ENCODE measurements around the gene ASPSCR1. TPM values are rescaled to one million over a fixed set of nuclear protein-coding genes. Genes with fewer than 3 reads are reported as not detected.

The ASPSCR1 gene
- total and polyA plus RNA-seq, 2 of the 13 experiments (the other 11 are each of a cell fraction or from before 2014, with no cell fraction given): 274 to 314 TPM

GRCh38 chr17:81996232-81996756 is 18.9 kb downstream of the ASPSCR1 start (continued):
- no peak for TF ChIP-seq RBM39 (IDR thresholded peaks at IDR 0.05; ENCODE audit: low read depth, low read length, poor library complexity, severe bottlenecking)
- TF ChIP-seq ZNF776 (CRISPR knock-in tag; IDR thresholded peaks at IDR 0.05): no peak; the same call in 1 of the 2 replicates
- no peak for TF ChIP-seq IRF2 (CRISPR knock-in tag; IDR thresholded peaks at IDR 0.05)
- TF ChIP-seq NR1H2 (CRISPR knock-in tag; IDR thresholded peaks at IDR 0.05; ENCODE audit: borderline replicate concordance, low read depth): no peak
- TF ChIP-seq DNMT1 (CRISPR knock-in tag; IDR thresholded peaks at IDR 0.05): no peak
- no peak for TF ChIP-seq EED (CRISPR knock-in tag; IDR thresholded peaks at IDR 0.05)
- TF ChIP-seq ZNF619 (CRISPR knock-in tag; IDR thresholded peaks at IDR 0.05): no peak
- no peak for TF ChIP-seq GATAD2A (CRISPR knock-in tag; IDR thresholded peaks at IDR 0.05)
- no peak for TF ChIP-seq ZNF10 (CRISPR knock-in tag; IDR thresholded peaks at IDR 0.05; ENCODE audit: borderline replicate concordance, low read depth)
- TF ChIP-seq ZNF44 (CRISPR knock-in tag; IDR thresholded peaks at IDR 0.05): peak; percentile 62; the same call in 1 of the 2 replicates
- TF ChIP-seq FOXA3 (CRISPR knock-in tag; IDR thresholded peaks at IDR 0.05): no peak
- no peak for TF ChIP-seq AGO1 (IDR thresholded peaks at IDR 0.05; ENCODE audit: low read depth, low read length, poor library complexity, severe bottlenecking)
- no peak for TF ChIP-seq ZNF704 (CRISPR knock-in tag; IDR thresholded peaks at IDR 0.05; ENCODE audit: borderline replicate concordance)
- TF ChIP-seq TCF12 (IDR thresholded peaks at IDR 0.05): no peak
- TF ChIP-seq TCF12 (CRISPR knock-in tag; IDR thresholded peaks at IDR 0.05): 0 out of 2 replicates have a peak, but pooled peaks have one; percentile 16
- TF ChIP-seq ZNF782 (CRISPR knock-in tag; IDR thresholded peaks at IDR 0.05; ENCODE audit: borderline replicate concordance): 0 out of 2 replicates have a peak, but pooled peaks have one; percentile 3
- no peak for TF ChIP-seq MTF2 (CRISPR knock-in tag; IDR thresholded peaks at IDR 0.05; ENCODE audit: borderline replicate concordance)
- TF ChIP-seq ZBTB37 (CRISPR knock-in tag; IDR thresholded peaks at IDR 0.05): peak; percentile 49; the same call in 1 of the 2 replicates
- no peak for TF ChIP-seq ZNF350 (CRISPR knock-in tag; IDR thresholded peaks at IDR 0.05; ENCODE audit: borderline replicate concordance, low read depth)
- no peak for TF ChIP-seq ZNF780A (CRISPR knock-in tag; IDR thresholded peaks at IDR 0.05)
- no peak for TF ChIP-seq ZNF280D (CRISPR knock-in tag; IDR thresholded peaks at IDR 0.05)
- TF ChIP-seq ZNF235 (CRISPR knock-in tag; IDR thresholded peaks at IDR 0.05; ENCODE audit: borderline replicate concordance): peak; percentile 55; the same call in 1 of the 2 replicates
- TF ChIP-seq MXD1 (CRISPR knock-in tag; IDR thresholded peaks at IDR 0.05): no peak
- TF ChIP-seq HDAC1 (CRISPR knock-in tag; IDR thresholded peaks at IDR 0.05): no peak
- no peak for TF ChIP-seq YEATS4 (CRISPR knock-in tag; IDR thresholded peaks at IDR 0.05; ENCODE audit: borderline replicate concordance)
- TF ChIP-seq ZNF713 (CRISPR knock-in tag; IDR thresholded peaks at IDR 0.05): no peak
